Activated naive CD4-positive, alpha-beta T cell treated with anti-CD3 and anti-CD28 coated beads, Interleukin-2, amount 50 U/mL, for 72 hours (primary cell): Measurements from ENCODE around the gene NRBF2. TPM values are rescaled to one million over a fixed set of nuclear protein-coding genes. Genes with fewer than 3 reads are reported as not detected.
A peak's percentile ranks its signal among the peaks of the same experiment; 100 is the strongest.

Experiments used
- ATAC-seq, 2 donors: fragments of 150-1000 bp; cut with Tn5 transposase; 2 replicates each; pipeline ENCODE4 v1.10.0; 2021; ENCODE audit warnings: mild to moderate bottlenecking in 2 of 2, moderate library complexity in 2 of 2
- DNase-seq, 2 donors: peaks; one replicate each; pipeline ENCODE4 v3.0.0; 2021 to 2022; ENCODE audit warnings: low spot score in 2 of 2
- H3K27ac Mint-ChIP-seq, 2 donors: one replicate each; pipeline ENCODE4 v1.8.0; 2022; ENCODE audit warnings: mild to moderate bottlenecking in 2 of 2, mixed read lengths in 2 of 2
- H3K36me3 Mint-ChIP-seq, 2 donors: one replicate each; pipeline ENCODE4 v1.8.0; 2022; ENCODE audit warnings: mixed read lengths in 2 of 2
- H3K9me3 Mint-ChIP-seq, 2 donors: one replicate each; pipeline ENCODE4 v1.8.0; 2022; ENCODE audit warnings: mixed read lengths in 2 of 2
- total RNA-seq, 2 donors: library from RNA; stranded (reverse); gene quantifications; one replicate each; pipeline ENCODE4 v1.2.3, GENCODE V29; 2022

Gene NRBF2
- total RNA-seq, 2 donors from 2014 or later, result 18.4 to 21.1 TPM

GRCh38 chr10:63171926-63172325 is 38.8 kb downstream of the NRBF2 start:
- ATAC-seq (no peak), DNase-seq (no peak)
- Mint-ChIP-seq H3K27ac (peak overlapping the region; percentile 19 to 84), H3K9me3 (peaks cover 0 to 5% of the 10 kb centered on the region in 2 donors), H3K36me3 (peaks cover 18 to 67% of the 10 kb centered on the region in 2 donors)

- Mint-ChIP-seq H3K27ac (peak overlapping the region; percentile 87 to 95), H3K36me3 (peaks cover 24 to 68% of the 10 kb centered on the region in 2 donors), H3K9me3 (peaks cover 0 to 5% of the 10 kb centered on the region in 2 donors)
- ATAC-seq (peak; percentile 97 to 99), DNase-seq (no peak)
Observed at GRCh38 chr10:63173468-63174232, 40.5 kb downstream of the NRBF2 start.

- ATAC-seq (no peak), DNase-seq (no peak)
- H3K9me3 Mint-ChIP-seq, result peaks cover 0 to 5% of the 10 kb centered on the region in 2 donors
- H3K27ac Mint-ChIP-seq, result no peak overlapping the region
- H3K36me3 Mint-ChIP-seq, result peaks cover 19 to 50% of the 10 kb centered on the region in 2 donors
Observed at GRCh38 chr10:63175534-63175933, 42.4 kb downstream of the NRBF2 start.

GRCh38 chr10:63192826-63193225 is 59.7 kb downstream of the NRBF2 start:
- Mint-ChIP-seq H3K9me3 (no peaks in the 10 kb centered on the region), H3K27ac (no peak overlapping the region), H3K36me3 (peaks cover 8 to 25% of the 10 kb centered on the region in 2 donors)
- DNase-seq (no peak), ATAC-seq (no peak)

- Mint-ChIP-seq H3K9me3 (no peaks in the 10 kb centered on the region), H3K27ac (no peak overlapping the region), H3K36me3 (peaks cover 11 to 25% of the 10 kb centered on the region in 2 donors)
- ATAC-seq (no peak), DNase-seq (no peak)
Observed at GRCh38 chr10:63197344-63198092, 64.4 kb downstream of the NRBF2 start.

- H3K27ac Mint-ChIP-seq, result no peak overlapping the region
- no peak for ATAC-seq
- DNase-seq, result no peak
- H3K36me3 Mint-ChIP-seq, result peaks cover 5 to 11% of the 10 kb centered on the region in 2 donors
- H3K9me3 Mint-ChIP-seq, result no peaks in the 10 kb centered on the region
Observed at GRCh38 chr10:63199716-63200115, 66.6 kb downstream of the NRBF2 start.

- DNase-seq (no peak), ATAC-seq (no peak)
- H3K9me3 Mint-ChIP-seq, result no peaks in the 10 kb centered on the region
- H3K36me3 Mint-ChIP-seq, result peaks cover 5 to 18% of the 10 kb centered on the region in 2 donors
- no peak overlapping the region for H3K27ac Mint-ChIP-seq
Observed at GRCh38 chr10:63200431-63200830, 67.3 kb downstream of the NRBF2 start.

GRCh38 chr10:63201118-63201517 is 68.0 kb downstream of the NRBF2 start:
- H3K27ac Mint-ChIP-seq, result no peak overlapping the region
- peaks cover 5 to 19% of the 10 kb centered on the region in 2 donors for H3K36me3 Mint-ChIP-seq
- DNase-seq, result no peak
- no peaks in the 10 kb centered on the region for H3K9me3 Mint-ChIP-seq
- ATAC-seq, result no peak
